GM10266 (cell line): ENCODE measurements around the gene HIVEP2.
A peak's percentile ranks its signal among the peaks of the same experiment; 100 is the strongest.

ENCODE experiments used
- DNase-seq: peaks from one replicate; pipeline ENCODE4 v3.0.0; 2012; ENCODE audit errors: extremely low spot score
- CTCF ChIP-seq: IDR thresholded peaks from 2 replicates; pipeline ENCODE4 v1.5.1; 2012; ENCODE audit warnings: mild to moderate bottlenecking, low read depth; ENCODE audit not compliant: control insufficient read depth, insufficient read depth; ENCODE audit errors: missing control alignments

HIVEP2 gene

GRCh38 chr6:142756215-142756630, 188.8 kb downstream of the HIVEP2 start:
- TF ChIP-seq CTCF = no peak
- no peak for DNase-seq

GRCh38 chr6:142753196-142753595, 191.8 kb downstream of the HIVEP2 start:
- TF ChIP-seq CTCF = no peak
- DNase-seq = no peak

GRCh38 chr6:142752348-142752747, 192.6 kb downstream of the HIVEP2 start:
- DNase-seq = no peak
- TF ChIP-seq CTCF = no peak

GRCh38 chr6:142751452-142751851, 193.5 kb downstream of the HIVEP2 start:
- DNase-seq = no peak
- TF ChIP-seq CTCF = no peak

- no peak for TF ChIP-seq CTCF
- no peak for DNase-seq
Observed at GRCh38 chr6:142750998-142751397, 194.0 kb downstream of the HIVEP2 start.

- no peak for TF ChIP-seq CTCF
- DNase-seq = no peak
Observed at GRCh38 chr6:142749556-142749955, 195.4 kb downstream of the HIVEP2 start.

- peak; percentile 23 for DNase-seq
- TF ChIP-seq CTCF = peak; percentile 47
Observed at GRCh38 chr6:142746524-142746923, 198.5 kb downstream of the HIVEP2 start.
